Hepatocyte (in vitro differentiated cells): Measurements from ENCODE around the gene TSFM. TPM values are rescaled to one million over a fixed set of nuclear protein-coding genes. Genes with fewer than 3 reads are reported as not detected.
A peak's percentile ranks its signal among the peaks of the same experiment; 100 is the strongest.

Experiments
- DNase-seq: peaks from one replicate; pipeline ENCODE4 v3.0.0-alpha.2; 2016; ENCODE audit warnings: low spot score
- H2AFZ ChIP-seq: fragments of 200-600 bp; sonication (generic); 2 replicates; pipeline ENCODE4 v1.6.0; 2016; ENCODE audit warnings: antibody characterized with exemption, mild to moderate bottlenecking
- H3K27ac ChIP-seq: fragments of 200-600 bp; sonication (generic); 2 replicates; pipeline ENCODE4 v1.5.1; 2016; ENCODE audit warnings: mild to moderate bottlenecking
- H3K27me3 ChIP-seq: fragments of 200-600 bp; sonication (generic); 2 replicates; pipeline ENCODE4 v1.6.1; 2016
- H3K36me3 ChIP-seq: fragments of 200-600 bp; sonication (generic); replicated peaks from 2 replicates; pipeline ENCODE4 v1.5.1; 2016; ENCODE audit warnings: low read depth; ENCODE audit not compliant: insufficient read depth
- H3K4me1 ChIP-seq: fragments of 200-600 bp; sonication (generic); 2 replicates; pipeline ENCODE4 v1.5.1; 2016; ENCODE audit warnings: mild to moderate bottlenecking, moderate library complexity; ENCODE audit not compliant: insufficient read depth
- H3K4me2 ChIP-seq: fragments of 200-600 bp; sonication (generic); 2 replicates; pipeline ENCODE4 v1.6.0; 2016
- H3K4me3 ChIP-seq: fragments of 200-600 bp; sonication (generic); 2 replicates; pipeline ENCODE4 v1.5.1; 2016; ENCODE audit warnings: mild to moderate bottlenecking
- H3K79me2 ChIP-seq: fragments of 200-600 bp; sonication (generic); 2 replicates; pipeline ENCODE4 v1.6.0; 2017; ENCODE audit warnings: mild to moderate bottlenecking
- H3K9me2 ChIP-seq: fragments of 200-600 bp; sonication (generic); replicated peaks from 2 replicates; pipeline ENCODE4 v1.6.0; 2017; ENCODE audit warnings: mild to moderate bottlenecking; ENCODE audit not compliant: insufficient read depth
- H3K9me3 ChIP-seq: fragments of 200-600 bp; sonication (generic); 2 replicates; pipeline ENCODE4 v1.5.1; 2016; ENCODE audit warnings: low read depth, mild to moderate bottlenecking
- H4K20me1 ChIP-seq: fragments of 200-600 bp; sonication (generic); 2 replicates; pipeline ENCODE4 v1.6.0; 2016; ENCODE audit warnings: mild to moderate bottlenecking; ENCODE audit not compliant: insufficient read depth, poor library complexity, severe bottlenecking
- EZH2 ChIP-seq: fragments of 200-600 bp; sonication (generic); IDR thresholded peaks from 2 replicates; pipeline ENCODE4 v1.6.1; 2016; ENCODE audit warnings: antibody characterized with exemption, mild to moderate bottlenecking, borderline replicate concordance
- EZH2phosphoT487 ChIP-seq: fragments of 200-600 bp; sonication (generic); IDR thresholded peaks from one replicate; pipeline ENCODE4 v1.6.1; 2018; ENCODE audit warnings: antibody characterized with exemption, mild to moderate bottlenecking, low read depth, moderate library complexity; ENCODE audit not compliant: unreplicated experiment, severe bottlenecking
- WGBS: methylation state at CpG from one replicate; pipeline ENCODE4 v1.1.6; 2016; ENCODE audit warnings: low lambda C conversion rate; ENCODE audit errors: missing lambda C conversion rate; 5-methylcytosine and 5-hydroxymethylcytosine counted together
- polyA plus RNA-seq: library from polyadenylated mRNA; unstranded; fragments of >200 nt; fragmentation: Nextera tagmentation; extraction: Ambion mirVana; gene quantifications from 2 replicates; pipeline ENCODE4 v1.2.1, GENCODE V29; 2016
- total RNA-seq: library from RNA; depleted of rRNA; stranded (reverse); fragments of >200 nt; gene quantifications from 2 replicates; pipeline ENCODE4 v1.2.3, GENCODE V29; 2014
- TF ChIP-seq, protein P1 (sequence below): fragments of 200-600 bp; sonication (generic); IDR thresholded peaks from 2 replicates; pipeline ENCODE4 v1.5.1; 2016; ENCODE audit warnings: antibody characterized with exemption, mild to moderate bottlenecking; ENCODE audit not compliant: poor library complexity

Gene TSFM
- total and polyA plus RNA-seq, 2 experiments from 2014 or later: 15.7 to 38.9 TPM

DNA sequence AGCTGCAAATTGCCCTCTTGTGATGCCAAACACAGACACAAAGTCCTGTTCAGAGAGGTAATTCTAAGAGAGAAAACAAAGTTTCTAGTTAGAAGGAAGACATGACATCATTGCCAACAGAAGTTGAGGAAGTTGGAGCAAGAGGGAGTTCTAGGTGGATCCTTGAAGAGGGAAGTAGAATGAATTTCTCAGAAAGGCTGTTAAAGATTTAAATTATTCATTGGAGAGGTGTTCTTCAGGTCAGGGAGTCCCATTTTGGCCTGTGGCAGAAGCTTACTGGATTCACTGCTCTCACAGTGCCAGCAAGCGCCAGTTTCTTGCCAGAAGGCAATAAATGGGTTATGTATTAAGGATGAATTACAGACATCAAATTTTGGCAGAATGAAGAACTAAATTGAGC lies 15.3 kb downstream of the TSFM start:
- 93% methylated on average over 1 of the region's 1 CpG for WGBS
- no peaks in the 10 kb centered on the region for H3K36me3 ChIP-seq
- H3K79me2 ChIP-seq: no peaks in the 10 kb centered on the region
- H3K9me3 ChIP-seq: no peaks in the 10 kb centered on the region
- H3K27ac ChIP-seq: no peak overlapping the region
- no peak overlapping the region for H3K4me3 ChIP-seq
- no peaks in the 10 kb centered on the region for H3K27me3 ChIP-seq
- TF ChIP-seq, protein P1, sequence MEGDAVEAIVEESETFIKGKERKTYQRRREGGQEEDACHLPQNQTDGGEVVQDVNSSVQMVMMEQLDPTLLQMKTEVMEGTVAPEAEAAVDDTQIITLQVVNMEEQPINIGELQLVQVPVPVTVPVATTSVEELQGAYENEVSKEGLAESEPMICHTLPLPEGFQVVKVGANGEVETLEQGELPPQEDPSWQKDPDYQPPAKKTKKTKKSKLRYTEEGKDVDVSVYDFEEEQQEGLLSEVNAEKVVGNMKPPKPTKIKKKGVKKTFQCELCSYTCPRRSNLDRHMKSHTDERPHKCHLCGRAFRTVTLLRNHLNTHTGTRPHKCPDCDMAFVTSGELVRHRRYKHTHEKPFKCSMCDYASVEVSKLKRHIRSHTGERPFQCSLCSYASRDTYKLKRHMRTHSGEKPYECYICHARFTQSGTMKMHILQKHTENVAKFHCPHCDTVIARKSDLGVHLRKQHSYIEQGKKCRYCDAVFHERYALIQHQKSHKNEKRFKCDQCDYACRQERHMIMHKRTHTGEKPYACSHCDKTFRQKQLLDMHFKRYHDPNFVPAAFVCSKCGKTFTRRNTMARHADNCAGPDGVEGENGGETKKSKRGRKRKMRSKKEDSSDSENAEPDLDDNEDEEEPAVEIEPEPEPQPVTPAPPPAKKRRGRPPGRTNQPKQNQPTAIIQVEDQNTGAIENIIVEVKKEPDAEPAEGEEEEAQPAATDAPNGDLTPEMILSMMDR: no peak
- no peak for TF ChIP-seq EZH2phosphoT487
- TF ChIP-seq EZH2: no peak
- no peaks in the 10 kb centered on the region for H3K9me2 ChIP-seq
- no peak overlapping the region for H3K4me2 ChIP-seq
- H4K20me1 ChIP-seq: no peaks in the 10 kb centered on the region
- DNase-seq: no peak
- H2AFZ ChIP-seq: no peak overlapping the region
- H3K4me1 ChIP-seq: no peaks in the 10 kb centered on the region

- Histone ChIP-seq H3K4me2 (no peak overlapping the region), H3K27me3 (no peaks in the 10 kb centered on the region), H3K4me1 (no peaks in the 10 kb centered on the region), H3K4me3 (no peak overlapping the region), H2AFZ (no peak overlapping the region), H4K20me1 (no peaks in the 10 kb centered on the region), H3K36me3 (no peaks in the 10 kb centered on the region), H3K27ac (no peak overlapping the region), H3K9me3 (no peaks in the 10 kb centered on the region), H3K9me2 (no peaks in the 10 kb centered on the region), H3K79me2 (no peaks in the 10 kb centered on the region)
- TF ChIP-seq EZH2phosphoT487: no peak
- TF ChIP-seq EZH2: no peak
- TF ChIP-seq, protein P1: no peak
- WGBS: 97% methylated on average over 3 of the region's 3 CpGs
- no peak for DNase-seq
These were observed 18.4 kb downstream of the TSFM start for GRCh38 chr12:57800965-57801364.

DNA sequence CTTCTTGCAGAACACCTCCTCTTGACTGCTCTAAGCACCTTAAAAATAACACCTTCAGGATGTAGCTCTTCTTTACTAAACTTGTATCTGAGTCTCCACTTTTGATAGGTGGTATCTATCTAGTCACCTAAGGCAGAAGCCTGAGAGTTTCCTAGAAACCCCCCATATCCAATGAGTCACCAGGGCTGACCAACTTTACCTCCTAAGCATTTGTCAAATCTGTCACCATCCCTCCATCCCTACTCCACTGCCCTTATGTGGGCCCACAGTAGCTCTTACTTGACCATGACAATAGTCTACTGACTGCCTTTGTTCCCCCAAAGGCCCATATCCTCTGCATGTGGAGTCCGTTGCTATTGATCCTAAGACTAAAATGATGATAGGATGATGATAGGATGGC lies 20.0 kb downstream of the TSFM start:
- no peaks in the 10 kb centered on the region for H3K9me2 ChIP-seq
- 83% methylated on average over 1 of the region's 1 CpG for WGBS
- H2AFZ ChIP-seq: no peak overlapping the region
- no peak overlapping the region for H3K27ac ChIP-seq
- H3K4me3 ChIP-seq: no peak overlapping the region
- no peaks in the 10 kb centered on the region for H3K79me2 ChIP-seq
- no peak overlapping the region for H3K4me2 ChIP-seq
- no peak for DNase-seq
- no peaks in the 10 kb centered on the region for H3K9me3 ChIP-seq
- H3K4me1 ChIP-seq: no peaks in the 10 kb centered on the region
- no peak for TF ChIP-seq EZH2
- TF ChIP-seq EZH2phosphoT487: no peak
- TF ChIP-seq, protein P1: no peak
- no peaks in the 10 kb centered on the region for H3K27me3 ChIP-seq
- H4K20me1 ChIP-seq: no peaks in the 10 kb centered on the region
- no peaks in the 10 kb centered on the region for H3K36me3 ChIP-seq

- no peaks in the 10 kb centered on the region for H4K20me1 ChIP-seq
- no peak for TF ChIP-seq EZH2phosphoT487
- TF ChIP-seq, protein P1: peak; percentile 75
- H3K36me3 ChIP-seq: no peaks in the 10 kb centered on the region
- H2AFZ ChIP-seq: no peak overlapping the region
- H3K27ac ChIP-seq: no peak overlapping the region
- H3K4me3 ChIP-seq: no peak overlapping the region
- H3K4me2 ChIP-seq: no peak overlapping the region
- H3K27me3 ChIP-seq: no peaks in the 10 kb centered on the region
- WGBS: 66% methylated on average over 9 of the region's 9 CpGs
- DNase-seq: peak; percentile 64
- H3K79me2 ChIP-seq: no peaks in the 10 kb centered on the region
- H3K9me3 ChIP-seq: no peaks in the 10 kb centered on the region
- H3K4me1 ChIP-seq: no peaks in the 10 kb centered on the region
- H3K9me2 ChIP-seq: no peaks in the 10 kb centered on the region
These were observed 20.8 kb downstream of the TSFM start for GRCh38 chr12:57803319-57803893.
